GM12892 (cell line): ENCODE measurements around the gene SERINC2.

ENCODE experiments used
- POLR2A ChIP-seq: IDR thresholded peaks from 2 replicates; pipeline ENCODE4 v1.6.1; 2011; ENCODE audit warnings: low read depth, low read length, control low read depth
- POLR2AphosphoS5 ChIP-seq: IDR thresholded peaks from 2 replicates; pipeline ENCODE4 v1.6.1; 2011; ENCODE audit warnings: low read depth, low read length, control low read depth
- TAF1 ChIP-seq: IDR thresholded peaks from 2 replicates; pipeline ENCODE4 v1.6.1; 2011; ENCODE audit warnings: low read depth, mild to moderate bottlenecking, control low read depth, low read length, borderline replicate concordance

DNA sequence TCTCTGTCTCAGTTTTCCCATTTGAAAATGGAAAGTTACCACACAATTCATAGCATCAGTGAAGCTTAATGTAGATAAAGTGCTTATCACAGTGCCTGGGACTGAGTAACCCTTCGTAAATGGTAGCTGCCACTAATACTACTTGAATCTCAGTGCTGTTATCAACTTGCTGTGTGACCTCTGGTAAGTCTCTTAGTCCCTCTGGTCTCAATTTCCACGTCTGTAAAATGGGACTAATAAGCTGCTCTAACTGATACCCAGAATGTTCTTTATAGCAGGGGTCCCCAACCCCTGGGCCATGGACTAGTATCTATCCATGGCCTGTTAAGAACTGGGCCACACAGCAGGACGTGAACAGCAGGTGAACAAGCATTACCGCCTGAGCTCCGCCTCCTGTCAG, 7.7 kb downstream of the SERINC2 start:
- TF ChIP-seq POLR2A = no peak
- no peak for TF ChIP-seq POLR2AphosphoS5
- no peak for TF ChIP-seq TAF1
